GM19351 (cell line): ENCODE data around the gene TP53.
"Not testable (repeated sequence)": the region's sequence is repeated elsewhere in the genome, so short reads cannot be mapped to it uniquely, and the experiment has no call there.

Experiments used
- ATAC-seq: cut with Tn5 transposase; IDR thresholded peaks from one replicate; pipeline ENCODE4 v1.9.1; 2021; ENCODE audit warnings: mild to moderate bottlenecking, moderate library complexity; ENCODE audit not compliant: unreplicated experiment

The TP53 gene

DNA sequence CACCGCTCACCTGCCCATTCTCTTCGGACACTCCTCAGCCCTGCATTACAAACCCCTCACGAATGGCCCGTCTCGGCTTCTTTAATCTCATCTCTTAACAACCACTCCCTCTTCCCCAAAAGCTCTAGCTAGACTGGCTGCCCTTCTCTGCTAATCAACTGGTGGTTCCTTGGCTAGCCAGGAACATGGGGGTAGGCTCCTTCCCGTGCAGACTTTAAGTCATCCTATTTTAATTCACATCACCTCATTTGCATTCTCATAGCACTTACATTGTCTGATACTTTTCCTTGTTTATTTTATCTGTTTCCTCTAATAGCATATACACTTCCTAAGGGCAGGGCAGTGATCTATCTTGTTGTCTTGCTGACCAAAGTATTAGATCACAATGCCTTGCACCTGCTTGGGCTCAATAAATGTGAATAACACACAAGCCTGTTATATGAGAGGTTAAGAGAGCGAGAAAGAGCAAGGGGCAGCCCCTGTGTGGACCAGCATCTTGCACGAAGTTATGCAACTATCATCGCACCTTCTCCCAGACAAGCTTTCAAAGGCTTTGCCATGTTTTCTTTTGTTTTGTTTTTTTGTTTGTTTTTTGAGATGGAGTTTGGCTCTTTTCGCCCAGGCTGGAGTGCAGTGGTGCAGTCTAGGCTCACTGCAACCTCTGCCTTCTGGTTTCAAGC lies 9.8 kb downstream of the TP53 start:
- ATAC-seq = no peak

DNA sequence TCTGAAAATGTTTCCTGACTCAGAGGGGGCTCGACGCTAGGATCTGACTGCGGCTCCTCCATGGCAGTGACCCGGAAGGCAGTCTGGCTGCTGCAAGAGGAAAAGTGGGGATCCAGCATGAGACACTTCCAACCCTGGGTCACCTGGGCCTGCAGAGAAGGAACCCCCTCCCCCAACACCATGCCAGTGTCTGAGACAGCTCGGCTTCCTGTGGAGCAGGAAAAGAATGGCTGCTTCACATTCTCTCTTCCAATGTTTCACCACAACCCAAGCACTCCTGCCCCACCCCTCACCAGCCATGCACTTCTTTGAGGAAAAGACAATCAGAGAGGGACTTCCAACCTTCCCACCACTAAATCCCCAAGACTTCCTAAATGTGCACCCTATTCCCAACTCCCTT lies 10.8 kb downstream of the TP53 start:
- ATAC-seq = no peak

DNA sequence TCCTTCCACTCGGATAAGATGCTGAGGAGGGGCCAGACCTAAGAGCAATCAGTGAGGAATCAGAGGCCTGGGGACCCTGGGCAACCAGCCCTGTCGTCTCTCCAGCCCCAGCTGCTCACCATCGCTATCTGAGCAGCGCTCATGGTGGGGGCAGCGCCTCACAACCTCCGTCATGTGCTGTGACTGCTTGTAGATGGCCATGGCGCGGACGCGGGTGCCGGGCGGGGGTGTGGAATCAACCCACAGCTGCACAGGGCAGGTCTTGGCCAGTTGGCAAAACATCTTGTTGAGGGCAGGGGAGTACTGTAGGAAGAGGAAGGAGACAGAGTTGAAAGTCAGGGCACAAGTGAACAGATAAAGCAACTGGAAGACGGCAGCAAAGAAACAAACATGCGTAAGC lies 12.4 kb downstream of the TP53 start:
- ATAC-seq = no peak

DNA sequence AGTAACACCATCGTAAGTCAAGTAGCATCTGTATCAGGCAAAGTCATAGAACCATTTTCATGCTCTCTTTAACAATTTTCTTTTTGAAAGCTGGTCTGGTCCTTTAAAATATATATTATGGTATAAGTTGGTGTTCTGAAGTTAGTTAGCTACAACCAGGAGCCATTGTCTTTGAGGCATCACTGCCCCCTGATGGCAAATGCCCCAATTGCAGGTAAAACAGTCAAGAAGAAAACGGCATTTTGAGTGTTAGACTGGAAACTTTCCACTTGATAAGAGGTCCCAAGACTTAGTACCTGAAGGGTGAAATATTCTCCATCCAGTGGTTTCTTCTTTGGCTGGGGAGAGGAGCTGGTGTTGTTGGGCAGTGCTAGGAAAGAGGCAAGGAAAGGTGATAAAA lies 14.1 kb downstream of the TP53 start:
- ATAC-seq = no peak

DNA sequence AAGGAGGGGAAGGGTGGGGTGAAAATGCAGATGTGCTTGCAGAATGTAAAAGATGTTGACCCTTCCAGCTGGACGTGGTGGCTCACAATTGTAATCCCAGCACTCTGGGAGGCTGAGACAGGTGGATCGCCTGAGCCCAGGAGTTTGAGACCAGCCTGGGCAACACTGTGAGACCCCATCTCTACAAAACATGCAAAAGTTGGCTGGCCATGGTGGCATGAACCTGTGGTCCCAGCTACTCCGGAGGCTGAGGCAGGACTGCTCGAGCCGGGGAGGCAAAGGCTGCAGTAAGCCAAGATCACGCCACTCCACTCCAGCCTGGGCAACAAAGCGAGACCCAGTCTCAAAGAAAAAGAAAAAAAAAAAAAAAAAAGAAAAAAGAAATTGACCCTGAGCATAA lies 18.8 kb downstream of the TP53 start:
- ATAC-seq = no peak

DNA sequence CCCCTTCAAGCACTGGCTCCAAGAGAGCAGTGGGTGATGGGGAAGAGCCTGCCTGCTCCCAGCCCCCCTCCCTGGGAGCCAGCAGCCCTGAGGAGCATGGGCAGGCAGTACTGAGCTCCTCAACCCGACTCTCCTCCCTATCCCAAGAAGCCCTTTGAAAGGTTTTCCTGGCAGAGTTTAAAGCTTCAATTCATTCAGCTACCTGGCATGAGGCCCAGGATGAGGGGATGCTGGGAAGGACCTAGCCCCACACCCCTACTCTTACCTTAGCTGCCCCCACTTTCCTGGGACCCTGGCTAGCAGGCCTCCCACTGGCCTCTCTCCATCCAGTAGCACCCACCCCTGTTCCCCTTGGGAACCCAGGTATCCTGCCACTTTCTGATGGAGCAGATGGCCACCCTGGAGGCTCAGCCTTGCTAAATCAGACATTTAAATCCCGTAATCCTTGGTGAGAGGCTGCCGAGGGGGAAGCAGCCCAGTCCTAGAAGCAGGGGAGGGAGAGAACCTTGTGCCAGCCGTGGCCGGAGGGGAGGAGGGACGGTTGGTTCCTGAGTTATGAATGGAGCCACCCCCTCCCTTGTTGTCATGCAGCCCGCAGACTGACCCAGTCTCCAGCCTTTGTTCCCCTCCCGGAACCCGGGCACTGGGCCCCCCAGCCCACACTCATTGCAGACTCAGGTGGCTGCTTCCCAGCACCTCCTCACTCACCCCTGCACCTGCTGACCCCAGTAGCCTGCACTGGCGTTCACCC lies 19.5 kb downstream of the TP53 start:
- no peak for ATAC-seq

DNA sequence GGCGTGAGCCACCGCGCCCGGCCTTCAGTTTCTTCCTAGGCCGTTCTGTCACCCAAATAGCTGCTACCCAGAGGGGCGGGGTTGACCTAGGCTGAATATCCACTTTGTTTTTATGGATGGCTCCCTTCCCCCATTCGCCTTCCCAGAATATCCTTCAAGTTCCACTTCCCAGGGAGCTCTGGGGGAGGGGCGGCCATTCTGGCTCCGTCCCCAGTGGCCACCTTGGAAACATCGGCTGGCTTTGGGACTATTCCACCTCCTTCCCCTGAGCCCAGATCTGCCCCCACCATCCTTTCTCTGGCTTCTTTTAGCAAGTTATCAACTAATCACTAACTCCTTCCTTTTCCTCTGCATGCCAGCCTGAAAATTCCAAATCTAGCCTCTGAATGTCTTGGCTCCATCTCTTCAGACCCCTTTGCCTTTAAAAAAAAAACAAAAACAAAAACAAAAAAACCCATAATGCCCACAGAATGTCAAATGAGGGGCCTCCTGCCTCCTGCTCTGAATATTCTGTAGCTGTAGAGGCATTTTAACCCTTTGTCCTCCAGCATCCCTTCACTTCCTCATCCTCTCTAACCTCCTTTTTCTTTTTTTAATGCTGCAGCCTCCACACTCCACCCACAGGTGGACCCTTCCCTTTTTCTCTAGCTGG lies 30.2 kb downstream of the TP53 start:
- no peak for ATAC-seq

DNA sequence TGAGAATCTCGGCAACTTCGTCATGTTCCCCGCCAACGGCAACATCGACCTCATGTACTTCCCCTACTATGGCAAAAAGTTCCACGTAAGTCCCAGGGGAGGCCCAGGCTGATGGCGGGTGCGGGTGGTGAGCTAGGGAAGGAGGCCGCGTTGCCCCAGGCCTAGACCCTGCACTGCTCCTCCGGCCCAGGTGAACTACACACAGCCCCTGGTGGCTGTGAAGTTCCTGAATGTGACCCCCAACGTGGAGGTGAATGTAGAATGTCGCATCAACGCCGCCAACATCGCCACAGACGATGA lies 31.8 kb downstream of the TP53 start:
- no peak for ATAC-seq

DNA sequence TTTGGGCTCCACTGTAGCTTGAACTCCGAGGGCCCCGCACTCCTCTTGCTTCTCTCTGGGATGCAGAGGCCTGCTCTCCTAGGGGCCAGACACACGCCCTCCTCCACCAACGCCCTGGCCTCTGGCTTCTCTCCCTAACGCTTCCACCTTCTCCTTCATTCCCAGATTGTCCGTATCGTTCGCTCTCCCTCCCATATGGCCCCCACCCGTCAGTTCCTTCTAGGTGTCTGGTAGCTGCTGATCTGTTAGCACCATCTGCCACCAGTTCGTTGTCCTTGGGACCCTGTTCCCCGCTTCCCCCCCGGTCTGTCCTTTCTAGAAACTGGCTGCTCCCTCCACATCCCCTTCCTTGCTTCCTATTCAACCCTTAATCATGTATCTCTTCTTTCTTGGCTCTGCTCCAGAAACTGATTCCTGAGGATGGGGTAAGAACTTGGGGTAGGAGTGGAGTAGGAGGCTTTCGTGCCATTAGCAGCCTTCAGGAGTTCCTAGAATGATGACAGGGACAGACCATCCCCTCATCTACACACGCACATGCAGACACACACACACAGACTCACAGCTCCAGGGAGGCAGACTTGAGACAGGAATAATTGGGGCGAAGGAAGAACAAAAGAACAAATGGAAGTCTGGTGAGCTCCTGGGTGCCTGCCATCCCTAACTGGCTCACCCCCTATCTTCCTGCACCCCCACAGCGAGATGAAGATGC lies 32.3 kb downstream of the TP53 start:
- ATAC-seq = no peak

DNA sequence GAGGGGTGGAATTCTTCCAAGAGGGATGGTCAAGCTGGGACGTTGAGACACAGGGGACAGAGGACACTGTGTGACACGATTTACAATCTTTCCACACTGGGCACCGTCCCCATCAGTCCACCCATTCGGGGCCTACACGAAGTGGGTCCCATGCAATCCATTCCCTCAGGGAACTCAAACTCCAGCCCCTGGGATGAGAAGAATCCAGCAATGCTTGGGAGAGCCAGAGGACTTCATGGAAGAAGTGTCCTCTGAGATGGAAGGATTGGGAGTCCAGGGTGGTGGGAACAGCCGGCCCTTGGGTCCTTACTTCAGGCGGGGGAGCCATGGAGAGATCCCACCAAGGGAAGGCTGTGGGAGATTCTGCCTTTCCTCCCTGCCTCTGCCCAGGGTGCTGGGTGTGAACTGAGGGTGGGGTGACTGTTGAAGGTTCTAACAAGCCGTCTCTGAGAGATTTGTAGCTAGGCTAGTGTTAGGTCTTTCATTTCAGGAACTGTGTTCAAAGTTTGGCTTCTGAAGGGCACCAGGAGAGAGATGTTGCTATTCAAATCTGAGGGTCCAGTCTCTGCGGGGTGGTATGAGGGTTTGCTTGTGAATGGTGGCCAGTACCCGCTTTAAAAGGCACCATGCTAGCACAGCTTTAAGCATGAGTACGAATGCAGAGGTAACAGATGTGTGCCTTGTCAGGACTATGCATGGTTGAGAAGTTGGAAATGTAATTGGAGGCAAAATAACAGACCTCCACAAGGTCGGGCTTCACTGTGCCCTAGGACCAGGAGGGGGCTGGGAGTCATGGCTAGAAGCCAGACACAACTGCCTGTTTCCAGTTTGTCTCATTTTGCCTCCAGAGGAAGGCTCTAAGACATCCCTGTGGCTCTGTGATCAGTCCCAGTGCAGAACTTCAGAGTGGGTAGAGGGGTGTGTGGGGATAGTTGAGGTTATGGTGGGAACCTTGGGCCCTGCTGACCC lies 34.6 kb downstream of the TP53 start:
- no peak for ATAC-seq

DNA sequence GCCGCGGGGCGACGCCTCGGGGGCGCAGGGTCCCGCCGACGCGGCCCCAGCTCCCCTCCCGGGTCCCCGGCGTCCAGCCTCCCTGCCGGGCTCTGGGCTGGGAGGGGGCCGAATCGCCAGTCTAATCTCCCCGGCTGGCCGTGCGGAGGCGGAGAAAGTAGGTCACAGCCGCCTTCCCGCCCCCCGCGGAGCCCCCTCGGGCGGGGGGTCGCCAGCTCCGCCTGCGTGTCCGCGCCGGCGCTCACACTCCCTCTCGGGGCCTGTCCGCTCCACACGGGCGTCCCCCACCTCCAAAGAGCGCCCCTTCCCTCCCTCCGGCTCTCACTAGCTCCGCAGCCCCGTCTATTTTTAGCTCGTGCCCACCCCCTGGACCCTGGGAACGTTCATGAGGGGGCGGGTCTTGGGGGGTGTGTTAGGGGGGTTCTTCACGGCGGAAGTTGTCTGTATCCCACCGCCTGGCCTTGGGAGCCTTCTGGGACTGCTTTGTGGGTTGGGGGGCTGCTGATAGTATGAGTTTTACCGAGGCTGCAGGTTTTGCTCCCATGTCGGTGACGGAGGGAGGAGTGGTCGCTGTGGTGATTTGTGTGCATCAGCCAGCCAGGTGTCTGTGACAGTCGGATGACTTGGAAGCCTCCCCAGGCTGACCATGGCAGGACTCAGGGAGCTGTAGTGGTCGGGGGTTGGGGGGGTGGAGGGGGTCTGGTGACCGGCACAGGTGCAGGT lies 35.5 kb downstream of the TP53 start:
- ATAC-seq = no peak

DNA sequence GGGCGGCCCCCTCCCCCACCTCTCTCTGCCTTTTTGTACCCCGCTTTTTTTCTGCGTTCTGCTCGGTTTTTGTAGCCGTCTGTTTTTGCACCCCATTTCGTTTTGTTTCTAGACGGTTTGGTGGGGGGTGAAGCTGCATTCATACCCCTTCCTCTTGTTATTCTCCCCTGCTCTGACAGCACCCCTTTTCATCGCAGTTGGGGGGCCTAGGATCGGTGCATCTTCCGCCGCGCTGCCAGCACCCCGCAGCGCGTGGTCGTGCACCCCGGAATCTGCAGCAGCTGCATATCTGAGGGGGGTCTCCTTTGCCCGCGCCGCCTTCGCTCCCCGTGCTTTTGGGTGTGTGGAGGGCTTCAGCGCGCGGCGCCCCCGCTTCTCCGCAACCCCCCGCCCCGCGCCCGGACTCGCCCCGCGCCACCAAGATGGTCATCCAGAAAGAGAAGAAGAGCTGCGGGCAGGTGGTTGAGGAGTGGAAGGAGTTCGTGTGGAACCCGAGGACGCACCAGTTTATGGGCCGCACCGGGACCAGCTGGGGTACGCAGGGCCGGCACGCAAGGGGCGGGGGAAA lies 36.1 kb downstream of the TP53 start:
- no peak for ATAC-seq

DNA sequence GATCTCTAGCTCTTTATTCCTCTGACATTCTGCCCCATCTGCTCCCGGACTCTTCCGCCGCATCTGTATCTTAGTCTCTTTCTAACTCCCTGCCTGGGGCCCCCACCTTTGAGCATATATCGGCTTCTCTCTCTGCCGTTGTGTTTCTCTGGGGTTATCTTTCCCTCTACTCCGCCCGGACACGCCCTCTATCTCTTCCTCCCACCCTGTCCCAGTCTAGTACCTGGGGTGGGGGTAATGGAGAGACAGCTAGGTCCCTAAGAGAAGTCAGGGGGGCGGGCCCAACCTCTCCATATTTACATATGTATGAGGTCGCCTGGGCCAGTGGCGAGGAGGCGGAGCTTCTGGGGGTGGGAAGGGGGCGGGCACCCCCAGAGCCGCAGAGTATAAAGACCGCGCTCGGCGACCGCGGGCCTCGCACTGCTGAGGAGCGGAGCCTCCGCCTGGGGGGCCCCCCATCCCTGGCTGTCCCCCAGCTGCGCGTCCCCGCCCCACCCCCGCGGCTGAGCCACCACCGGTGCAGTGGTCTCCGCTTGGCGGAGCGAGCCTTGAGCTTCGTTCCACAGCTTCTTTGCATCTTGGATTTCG lies 36.7 kb downstream of the TP53 start, which contains the start of gene ATP1B2:
TSS of gene ATP1B2 (plus strand) at position 418 of the 588 bp plus-strand sequence. CDS start 593 bp downstream, outside the sequence.
- no peak for ATAC-seq

DNA sequence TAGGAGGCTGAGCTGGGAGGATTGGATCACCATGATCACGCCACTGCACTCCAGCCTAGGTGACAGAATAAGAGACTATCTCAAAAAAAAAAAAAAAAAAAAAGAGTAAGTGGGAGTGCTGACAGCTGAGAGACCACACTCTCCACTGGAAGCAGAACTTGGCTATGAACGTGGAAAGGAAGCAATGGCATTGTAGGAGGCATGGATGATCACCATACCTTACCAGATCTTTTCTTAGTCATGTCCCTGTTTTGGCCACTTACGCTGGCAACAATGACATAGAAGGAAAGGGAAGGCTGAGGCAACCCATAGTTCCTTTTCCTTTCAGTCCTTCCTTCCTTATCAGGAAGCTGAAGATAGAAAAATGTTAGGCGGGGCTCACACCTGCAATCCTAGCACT lies 40.3 kb downstream of the TP53 start:
- no peak for ATAC-seq

DNA sequence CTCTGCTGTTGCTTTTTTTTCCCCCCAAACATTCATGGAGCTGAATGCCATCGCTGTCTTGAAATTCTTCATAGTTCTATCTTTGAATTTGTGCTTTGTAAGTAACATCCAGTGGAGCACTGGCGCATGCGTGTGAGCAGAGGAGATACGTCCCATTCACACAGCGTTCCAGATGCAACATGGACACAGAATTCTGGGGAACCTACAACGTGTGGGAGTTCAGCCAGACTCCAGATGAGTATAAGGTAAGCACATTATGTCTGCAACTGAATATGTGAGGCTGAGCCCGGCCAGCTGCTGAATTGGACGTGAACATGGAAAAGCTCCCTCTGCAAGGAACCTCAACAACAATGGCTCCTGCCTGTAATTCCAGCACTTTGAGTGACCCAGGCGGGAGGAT lies 40.8 kb downstream of the TP53 start:
- ATAC-seq = no peak

DNA sequence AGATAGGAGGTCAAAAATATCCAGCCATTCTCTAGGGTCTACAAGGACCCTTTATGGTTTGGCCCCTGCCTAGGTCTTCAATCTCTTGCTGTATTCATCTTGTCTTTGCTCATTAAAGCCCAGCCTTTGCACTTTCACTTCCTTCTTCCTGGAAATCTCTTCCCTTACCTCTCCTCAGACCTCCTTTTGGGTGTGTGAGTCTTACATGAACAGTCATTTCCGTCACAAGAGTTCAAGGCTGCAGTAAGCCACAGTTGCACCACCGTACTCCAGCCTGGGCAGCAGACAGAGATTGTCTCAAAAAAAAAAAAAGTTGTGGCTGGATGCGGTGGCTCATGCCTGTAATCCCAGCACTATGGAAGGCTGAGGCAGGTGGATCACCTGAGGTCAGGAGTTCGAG lies 42.5 kb downstream of the TP53 start:
- ATAC-seq = no peak

DNA sequence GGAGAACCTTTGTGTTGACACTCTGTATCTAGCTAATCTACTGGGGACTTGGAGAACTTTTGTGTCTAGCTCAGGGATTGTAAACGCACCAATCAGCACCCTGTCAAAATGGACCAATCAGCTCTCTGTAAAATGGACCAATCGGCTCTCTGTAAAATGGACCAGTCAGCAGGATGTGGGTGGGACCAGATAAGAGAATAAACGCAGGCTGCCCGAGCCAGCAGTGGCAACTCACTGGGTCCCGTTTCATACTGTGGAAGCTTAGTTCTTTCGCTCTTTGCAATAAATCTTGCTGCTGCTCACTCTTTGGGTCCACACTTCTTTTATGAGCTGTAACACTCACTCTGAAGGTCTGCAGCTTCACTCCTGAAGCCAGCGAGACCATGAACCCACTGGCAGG lies 45.7 kb downstream of the TP53 start:
- not testable (repeated sequence) for ATAC-seq

DNA sequence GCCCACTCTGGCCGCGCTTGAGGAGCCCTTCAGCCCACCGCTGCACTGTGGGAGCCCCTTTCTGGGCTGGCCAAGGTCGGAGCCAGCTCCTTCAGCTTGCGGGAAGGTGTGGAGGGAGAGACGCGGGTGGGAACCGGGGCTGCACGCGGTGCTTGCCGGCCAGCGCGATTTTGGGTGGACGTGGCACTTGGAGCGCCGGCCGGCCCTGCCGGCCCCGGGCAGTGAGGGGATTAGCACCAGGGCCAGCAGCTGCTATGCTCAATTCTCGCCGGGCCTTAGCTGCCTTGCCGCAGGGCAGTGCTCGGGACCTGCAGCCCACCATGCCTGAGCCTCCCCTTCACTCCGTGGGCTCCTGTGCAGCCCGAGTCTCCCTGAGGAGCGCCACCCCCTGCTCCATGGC lies 46.5 kb downstream of the TP53 start:
- ATAC-seq = no peak

DNA sequence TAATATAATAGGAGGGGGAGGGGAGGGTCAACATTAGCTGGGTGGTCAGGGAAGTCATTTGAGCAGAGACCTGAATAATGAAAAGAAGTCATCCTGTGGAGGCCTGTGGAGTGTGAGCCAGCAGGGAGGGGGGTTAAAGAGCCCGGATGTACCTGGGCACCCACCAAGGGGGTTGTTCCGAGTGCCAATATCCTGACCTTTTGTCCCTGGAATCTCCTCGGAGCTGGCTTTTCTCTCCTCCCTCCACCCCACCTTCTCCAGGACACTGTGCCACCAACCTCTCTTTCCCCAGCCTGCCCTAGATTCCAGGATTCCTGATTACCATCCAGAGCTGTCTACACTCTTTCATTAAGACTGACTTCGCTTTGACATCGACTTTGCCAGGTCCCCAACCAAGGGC lies 51.1 kb downstream of the TP53 start:
- no peak for ATAC-seq
